Smooth muscle cell of bladder (primary cell): Measurements from ENCODE around the gene LRRC37A. TPM values are rescaled to one million over a fixed set of nuclear protein-coding genes. Genes with fewer than 3 reads are reported as not detected.

Experiments
- total RNA-seq: library from RNA; depleted of rRNA; stranded (reverse); fragments of >200 nt; gene quantifications from 2 replicates; pipeline ENCODE4 v1.2.3, GENCODE V29; 2014

LRRC37A gene
- 0.46 and 0.85 TPM in 2 replicates for total RNA-seq

GRCh38 chr17:46294831-46295230 is at the start of gene LRRC37A:
LRRC37A (plus strand) TSS chr17:46295131; CDS start chr17:46295134, 3 bp downstream.

GRCh38 chr17:46361755-46362154 is 66.8 kb downstream of the LRRC37A start, which contains the start of gene ARL17B:
ARL17B (minus strand) TSS chr17:46361766; CDS start chr17:46358397, 3,369 bp downstream.

Other genes starting within 250 kb of the LRRC37A start
- 46.1 and 53.2 TPM in 2 replicates for gene KANSL1, start 101.7 kb upstream of the LRRC37A start, total RNA-seq
- gene ARL17B, start 66.6 kb downstream of the LRRC37A start, total RNA-seq, result 2.4 and 4.6 TPM in 2 replicates
- 2.1 and 4.3 TPM in 2 replicates for gene LRRC37A2, start 217.3 kb downstream of the LRRC37A start, total RNA-seq